Measurements from ENCODE around the gene SLC8A3. TPM values are rescaled to one million over a fixed set of nuclear protein-coding genes. Genes with fewer than 3 reads are reported as not detected.
A peak's percentile ranks its signal among the peaks of the same experiment; 100 is the strongest.

Gene SLC8A3
- total RNA-seq, 2 donors from 2014 or later = 0.09 TPM; not detected in 1

DNA sequence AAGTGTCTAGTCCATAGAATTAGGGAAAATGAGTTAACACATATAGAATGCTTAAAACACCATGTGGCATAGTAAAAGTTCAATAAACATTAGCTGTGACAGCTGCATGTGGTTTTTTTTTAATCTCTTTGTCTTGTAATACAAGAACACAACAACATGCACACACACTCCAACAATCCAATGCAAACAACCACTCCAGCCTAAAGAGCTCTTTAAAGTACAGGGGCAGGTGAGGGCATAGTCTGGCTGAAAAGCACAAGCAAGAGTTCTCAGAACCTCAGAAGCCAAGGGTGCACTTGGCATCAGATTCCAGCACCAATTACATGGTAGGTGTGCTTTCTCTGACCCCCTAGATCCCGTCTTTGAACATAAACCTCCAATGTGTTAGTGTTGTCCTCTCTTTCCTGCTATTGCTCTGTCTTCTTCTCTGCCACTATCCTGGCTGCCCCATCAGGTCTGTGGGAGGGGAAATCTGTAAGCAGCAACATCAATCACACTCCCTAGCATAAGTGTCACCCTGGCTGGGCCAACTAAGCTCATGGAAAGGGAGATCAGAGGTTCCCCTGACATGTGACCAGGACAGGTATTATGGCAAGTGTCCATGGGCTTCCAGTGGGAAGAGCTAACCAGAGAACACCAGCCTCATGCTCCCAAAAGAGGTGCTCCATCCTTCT, 91.0 kb downstream of the SLC8A3 start:
- Mint-ChIP-seq H3K36me3 (ENCODE audit: low read depth) (no peaks in the 10 kb centered on the region), H3K27ac (no peak overlapping the region), H3K4me1 (peaks cover 14% of the 10 kb centered on the region), H3K27me3 (ENCODE audit: insufficient read depth) (no peaks in the 10 kb centered on the region), H3K9me3 (no peaks in the 10 kb centered on the region), H3K4me3 (no peak overlapping the region)
- Histone ChIP-seq H3K4me3 (ENCODE audit: low read length) (no peak overlapping the region), H3K9me3 (ENCODE audit: control insufficient read depth, low read length) (no peaks in the 10 kb centered on the region), H3K4me1 (ENCODE audit: control insufficient read depth, insufficient read depth, low read length) (peaks cover 8% of the 10 kb centered on the region), H3K9ac (ENCODE audit: extremely low read depth, low read length, poor library complexity, severe bottlenecking) (no peak overlapping the region), H3K27me3 (ENCODE audit: control insufficient read depth, insufficient read depth, low read length, poor library complexity, severe bottlenecking) (no peaks in the 10 kb centered on the region), H3K36me3 (ENCODE audit: control insufficient read depth, insufficient read depth, low read length) (no peaks in the 10 kb centered on the region), H3K27ac (ENCODE audit: low read depth, low read length) (no peak overlapping the region)
- 96% methylated on average over 1 of the region's 1 CpG; no CpG with 5 or more reads in 1 of the 2 experiments for WGBS, 2 experiments (ENCODE audit: insufficient coverage in 1 of 2, insufficient read length in 1 of 2)
- no peak for DNase-seq
- TF ChIP-seq CTCF (conservative IDR thresholded peaks at IDR 0.05) = no peak

- Mint-ChIP-seq H3K27ac (no peak overlapping the region), H3K36me3 (ENCODE audit: low read depth) (no peaks in the 10 kb centered on the region), H3K27me3 (ENCODE audit: insufficient read depth) (peaks cover 2% of the 10 kb centered on the region), H3K9me3 (no peaks in the 10 kb centered on the region), H3K4me1 (peaks cover 14% of the 10 kb centered on the region), H3K4me3 (no peak overlapping the region)
- peak; percentile 76 for DNase-seq
- Histone ChIP-seq H3K27me3 (ENCODE audit: control insufficient read depth, insufficient read depth, low read length, poor library complexity, severe bottlenecking) (no peaks in the 10 kb centered on the region), H3K27ac (ENCODE audit: low read depth, low read length) (no peak overlapping the region), H3K9ac (ENCODE audit: extremely low read depth, low read length, poor library complexity, severe bottlenecking) (no peak overlapping the region), H3K9me3 (ENCODE audit: control insufficient read depth, low read length) (no peaks in the 10 kb centered on the region), H3K4me3 (ENCODE audit: low read length) (no peak overlapping the region), H3K36me3 (ENCODE audit: control insufficient read depth, insufficient read depth, low read length) (no peaks in the 10 kb centered on the region), H3K4me1 (ENCODE audit: control insufficient read depth, insufficient read depth, low read length) (peaks cover 8% of the 10 kb centered on the region)
- 20 to 42% methylated on average over 2 to 4 of the region's 4 CpGs for WGBS, 2 experiments (ENCODE audit: insufficient coverage in 1 of 2, insufficient read length in 1 of 2)
- TF ChIP-seq CTCF (conservative IDR thresholded peaks at IDR 0.05) = peak; percentile 80
Measured at GRCh38 chr14:70096866-70097265, 91.9 kb downstream of the SLC8A3 start.

GRCh38 chr14:70094631-70095030, 94.1 kb downstream of the SLC8A3 start:
- DNase-seq = no peak
- no peak overlapping the region for H3K4me3 ChIP-seq (ENCODE audit: low read length)
- no peak for TF ChIP-seq CTCF (conservative IDR thresholded peaks at IDR 0.05)
- no peaks in the 10 kb centered on the region for H3K36me3 ChIP-seq (ENCODE audit: control insufficient read depth, insufficient read depth, low read length)
- H3K4me1 ChIP-seq (ENCODE audit: control insufficient read depth, insufficient read depth, low read length) = peaks cover 4% of the 10 kb centered on the region
- no peaks in the 10 kb centered on the region for H3K9me3 ChIP-seq (ENCODE audit: control insufficient read depth, low read length)
- H3K27me3 ChIP-seq (ENCODE audit: control insufficient read depth, insufficient read depth, low read length, poor library complexity, severe bottlenecking) = no peaks in the 10 kb centered on the region
- Mint-ChIP-seq H3K36me3 (ENCODE audit: low read depth) (no peaks in the 10 kb centered on the region), H3K4me3 (no peak overlapping the region), H3K27me3 (ENCODE audit: insufficient read depth) (peaks cover 5% of the 10 kb centered on the region), H3K27ac (no peak overlapping the region), H3K4me1 (peaks cover 10% of the 10 kb centered on the region), H3K9me3 (no peaks in the 10 kb centered on the region)
- no peak overlapping the region for H3K27ac ChIP-seq (ENCODE audit: low read depth, low read length)
- WGBS, 2 experiments (ENCODE audit: insufficient coverage in 1 of 2, insufficient read length in 1 of 2) = 93 to 100% methylated on average over 1 of the region's 1 CpG
- H3K9ac ChIP-seq (ENCODE audit: extremely low read depth, low read length, poor library complexity, severe bottlenecking) = no peak overlapping the region

Measured in endodermal cell (in vitro differentiated cells).